Raji (cell line): Measurements from ENCODE around the gene CDKL1.

ENCODE experiments used
- POLR2A ChIP-seq: IDR thresholded peaks from 2 replicates; pipeline ENCODE4 v1.6.1; 2011; ENCODE audit warnings: low read depth, low read length, control low read depth; ENCODE audit not compliant: insufficient read depth

CDKL1 gene

DNA sequence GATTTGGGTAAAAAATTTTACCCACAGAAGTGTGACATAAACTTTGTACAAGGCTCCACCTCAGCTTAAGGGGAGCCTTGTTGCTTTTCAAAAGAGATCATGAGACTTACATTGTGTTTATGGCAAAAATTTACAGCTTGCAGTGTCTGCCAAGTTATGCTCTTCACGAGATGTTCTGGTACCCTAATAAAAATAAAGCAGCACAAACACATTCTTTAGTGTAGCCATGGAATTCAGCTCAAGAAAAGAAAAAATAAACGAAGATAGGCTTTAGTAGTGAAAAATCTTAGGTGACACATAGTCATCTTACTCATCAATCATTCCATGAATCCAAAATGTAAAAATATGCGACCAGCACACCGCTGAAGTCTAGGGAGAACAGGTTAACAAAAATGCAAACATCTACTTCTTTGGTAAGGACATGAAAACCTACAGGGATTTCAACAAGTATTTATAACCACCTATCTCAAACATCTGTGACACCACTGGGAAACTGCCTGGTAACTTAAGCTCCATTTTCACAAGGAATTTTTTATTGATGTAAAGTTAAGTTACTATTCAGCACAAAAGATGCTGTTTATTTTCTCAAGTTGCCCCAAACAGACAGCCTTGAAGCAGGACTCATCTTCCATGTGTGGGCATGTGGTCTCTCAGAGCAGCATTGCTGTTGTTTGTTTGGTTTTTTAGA, 51.7 kb downstream of the CDKL1 start:
- no peak for TF ChIP-seq POLR2A

DNA sequence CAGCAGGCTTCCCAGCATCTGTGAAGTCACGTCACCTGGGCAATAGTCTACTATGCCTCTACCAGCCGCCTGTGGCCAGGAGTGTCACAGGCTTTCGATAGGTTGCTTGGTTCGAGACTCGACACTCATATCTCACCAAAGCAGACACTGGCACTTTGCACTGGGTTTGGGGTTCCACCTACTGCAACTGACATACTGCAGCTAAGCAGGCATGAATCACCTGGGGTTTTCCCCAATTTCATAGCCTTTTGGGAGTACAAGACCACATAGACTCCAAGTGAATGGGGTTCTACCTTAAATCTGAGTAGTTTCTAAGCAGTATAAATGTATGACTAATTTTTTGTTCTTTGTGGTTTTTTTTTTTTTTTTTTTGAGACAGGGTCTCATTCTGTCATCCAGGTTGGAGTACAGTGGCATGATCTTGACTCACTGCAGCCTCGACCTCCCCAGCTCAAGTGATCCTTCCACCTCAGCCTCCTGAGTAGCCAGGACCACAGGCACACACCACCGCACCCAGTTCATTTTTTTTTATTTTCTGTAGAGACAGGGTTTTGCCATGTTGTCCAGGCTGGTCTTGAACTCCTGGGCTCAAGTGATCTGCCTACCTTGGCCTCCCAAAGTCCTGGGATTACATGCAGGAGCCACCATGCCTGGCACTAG, 52.4 kb downstream of the CDKL1 start:
- no peak for TF ChIP-seq POLR2A

DNA sequence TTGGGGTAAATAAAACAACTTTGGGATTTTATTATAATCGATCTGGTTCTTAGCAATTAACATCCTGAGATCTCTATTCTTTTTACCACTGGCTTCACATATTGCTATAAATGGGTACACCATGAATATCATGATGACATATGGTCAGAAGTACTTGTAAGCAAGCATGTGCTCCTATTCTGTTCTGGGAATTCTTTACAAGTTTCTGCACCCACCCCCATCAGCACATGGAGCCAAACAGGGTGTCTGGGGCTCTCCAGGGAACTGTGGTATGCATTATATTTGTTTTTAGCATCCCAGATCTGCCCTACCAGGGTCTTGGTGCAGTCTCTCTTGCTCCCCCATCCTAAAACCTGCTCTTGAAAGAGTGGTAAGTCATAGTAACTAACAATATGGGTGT, 53.2 kb downstream of the CDKL1 start:
- no peak for TF ChIP-seq POLR2A

- TF ChIP-seq POLR2A = no peak
These were observed 54.2 kb downstream of the CDKL1 start for GRCh38 chr14:50342221-50343078.

DNA sequence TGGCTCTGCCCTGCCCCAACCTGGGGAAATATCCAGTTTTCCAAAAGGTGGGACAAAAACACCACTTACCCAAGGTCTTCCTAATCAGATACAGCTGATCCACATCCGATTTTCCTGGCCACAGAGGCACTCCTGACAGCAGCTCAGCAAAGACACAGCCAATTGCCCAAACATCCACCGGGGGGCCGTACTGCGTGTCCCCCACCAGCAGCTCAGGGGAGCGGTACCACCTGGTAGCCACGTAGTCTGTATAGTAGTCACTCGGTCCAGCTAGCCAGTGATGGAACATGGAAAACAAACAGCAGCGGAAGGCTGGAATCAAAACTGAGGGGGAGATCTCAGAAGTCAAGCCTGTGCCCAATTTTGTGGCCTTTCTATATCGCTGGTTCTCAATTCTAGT, 55.7 kb downstream of the CDKL1 start:
- no peak for TF ChIP-seq POLR2A

GRCh38 chr14:50340045-50340444, 56.6 kb downstream of the CDKL1 start:
- no peak for TF ChIP-seq POLR2A

- no peak for TF ChIP-seq POLR2A
These were observed 57.4 kb downstream of the CDKL1 start for GRCh38 chr14:50339178-50339804.

DNA sequence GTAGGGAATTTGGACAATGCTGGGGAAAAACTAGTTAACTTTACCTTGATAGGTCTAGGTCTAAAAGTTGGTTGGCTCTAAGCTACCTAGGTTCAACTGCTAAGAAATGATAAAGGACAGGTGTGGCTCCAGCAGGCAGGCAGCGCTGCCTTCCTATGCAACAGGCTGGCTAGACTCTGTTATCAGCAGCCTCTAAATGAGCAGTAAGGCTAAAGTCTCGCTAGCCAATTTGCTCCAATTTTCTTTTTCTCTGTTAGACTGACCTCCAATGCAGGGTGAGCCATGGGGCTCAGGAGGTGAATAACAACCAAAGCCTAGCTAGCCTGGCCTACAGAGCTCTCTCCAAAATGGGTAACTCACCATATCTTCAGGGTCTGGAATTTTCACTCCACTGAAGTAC, 58.1 kb downstream of the CDKL1 start:
- TF ChIP-seq POLR2A = no peak

- TF ChIP-seq POLR2A = no peak
These were observed 60.5 kb downstream of the CDKL1 start for GRCh38 chr14:50335989-50336824.

DNA sequence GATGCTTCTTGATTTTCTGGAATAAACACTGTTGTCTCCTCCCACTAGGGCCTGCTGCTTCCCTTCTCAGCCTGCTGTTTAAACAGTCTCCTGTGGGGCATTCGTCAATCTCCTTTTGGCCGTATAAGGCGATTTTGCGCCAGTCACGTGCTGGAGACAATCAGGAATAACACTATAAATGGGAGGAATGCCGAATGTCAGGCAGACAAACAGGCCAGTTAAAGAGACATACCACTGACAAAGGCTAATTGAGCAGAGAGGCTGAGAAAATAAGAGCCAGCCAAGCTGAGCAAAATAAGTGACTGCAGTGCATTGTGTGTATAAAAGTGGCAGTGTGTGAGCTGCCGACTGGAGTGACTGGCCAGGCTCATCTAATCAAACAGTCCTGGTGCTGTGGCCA, 61.3 kb downstream of the CDKL1 start:
- no peak for TF ChIP-seq POLR2A

DNA sequence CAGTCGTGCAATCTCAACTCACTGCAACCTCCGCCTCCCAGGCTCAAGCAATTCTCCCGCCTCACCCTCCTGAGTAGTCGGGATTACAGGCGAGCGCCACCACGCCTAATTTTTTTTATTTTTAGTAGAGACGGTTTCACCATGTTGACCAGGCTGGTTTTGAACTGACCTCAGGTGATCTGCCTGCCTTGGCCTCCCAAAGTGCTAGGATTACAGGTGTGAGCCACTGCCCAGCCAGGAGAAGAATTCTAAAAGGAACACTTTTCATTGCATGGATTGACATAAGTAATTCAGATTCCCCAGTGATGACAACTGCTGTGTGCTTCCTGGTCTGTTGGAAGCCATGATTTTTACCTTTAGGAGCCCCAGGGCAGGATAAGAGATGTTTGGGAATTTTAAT, 62.5 kb downstream of the CDKL1 start:
- no peak for TF ChIP-seq POLR2A

DNA sequence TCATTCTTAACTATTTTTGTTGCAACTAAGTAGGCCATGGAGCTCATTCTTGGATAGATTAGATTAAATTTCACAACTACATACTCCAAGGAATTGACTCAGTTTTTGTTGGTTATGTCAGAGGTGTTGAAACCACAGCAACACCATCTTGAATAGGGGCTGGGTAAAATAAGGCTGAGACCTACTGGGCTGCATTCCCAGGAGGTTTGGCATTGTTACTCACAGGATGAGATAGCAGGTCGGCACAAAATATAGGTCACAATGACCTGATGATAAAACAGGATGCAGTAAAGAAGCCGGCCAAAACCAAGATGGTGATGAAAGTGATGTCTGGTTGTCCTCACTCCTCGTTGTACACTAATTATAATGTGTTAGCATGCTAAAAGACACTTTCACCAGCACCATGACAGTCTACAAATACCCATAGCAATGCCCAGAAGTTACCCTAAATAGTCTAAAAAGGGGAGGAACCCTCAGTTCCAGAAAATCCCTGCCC, 63.6 kb downstream of the CDKL1 start:
- no peak for TF ChIP-seq POLR2A

- TF ChIP-seq POLR2A = no peak
These were observed 65.1 kb downstream of the CDKL1 start for GRCh38 chr14:50331596-50331995.

DNA sequence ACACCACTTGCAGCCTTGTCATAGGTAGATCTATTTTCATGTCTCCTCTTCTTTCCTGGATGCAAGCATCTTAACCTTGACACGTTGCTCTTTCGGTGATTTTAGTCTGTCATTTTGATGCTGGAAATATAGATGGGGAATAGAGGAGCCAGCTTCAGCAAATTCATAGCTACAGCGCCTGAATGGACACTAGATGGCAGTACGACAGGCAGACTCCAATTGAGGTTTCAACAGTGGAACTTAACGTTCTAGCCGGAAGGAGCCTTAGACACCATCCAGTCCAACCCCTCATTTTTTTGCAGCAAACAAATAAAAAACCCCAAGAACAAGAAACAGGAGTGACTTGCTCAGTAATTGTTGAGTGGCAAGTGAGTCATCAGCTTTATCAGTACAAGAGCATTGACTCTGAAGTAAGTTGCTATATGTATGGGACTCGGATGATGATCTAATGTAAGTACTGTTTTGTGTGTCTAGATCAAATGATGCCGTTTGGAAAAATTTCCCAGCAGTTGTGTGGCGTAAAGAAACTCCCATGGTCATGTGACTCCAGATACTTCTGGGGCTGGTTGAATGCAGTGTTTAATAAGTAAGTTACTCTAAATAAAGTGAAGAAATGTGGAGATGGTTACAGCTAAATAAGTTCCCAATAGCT, 75.5 kb downstream of the CDKL1 start:
- no peak; the same call in 1 of the 2 replicates for TF ChIP-seq POLR2A
